ENCODE measurements around the gene PYY. TPM values are rescaled to one million over a fixed set of nuclear protein-coding genes. Genes with fewer than 3 reads are reported as not detected.

The PYY gene
- total RNA-seq, 1 experiment from 2014 or later: 2.0 TPM

DNA sequence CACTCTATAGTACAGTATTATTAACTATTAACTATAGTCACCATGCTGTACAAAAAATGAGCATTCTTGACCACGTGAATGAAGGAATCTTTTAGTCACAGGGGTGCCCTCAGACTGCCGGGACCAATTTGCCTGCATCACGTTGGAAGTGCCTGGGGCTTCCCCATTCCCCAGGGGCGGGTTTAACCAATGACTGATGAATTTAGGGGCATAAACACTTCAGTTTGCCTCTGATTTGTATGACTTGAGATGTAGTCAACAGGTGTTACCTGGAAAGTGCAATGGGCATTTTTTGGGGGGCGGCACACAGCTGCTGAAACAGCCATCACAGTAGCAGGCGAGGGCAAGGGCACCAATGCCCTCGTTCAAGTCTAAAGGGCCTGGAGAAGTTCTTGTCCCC lies 8.7 kb upstream of the PYY start:
- Mint-ChIP-seq H3K27me3 (ENCODE audit: low read depth) (peaks cover 15% of the 10 kb centered on the region), H3K36me3 (ENCODE audit: insufficient read depth in 1 of 3, low read depth in 3 of 3) (no peaks in the 10 kb centered on the region), H3K4me1 (no peaks in the 10 kb centered on the region), H3K27ac (no peak overlapping the region), H3K4me3 (no peak overlapping the region), H3K9me3 (no peaks in the 10 kb centered on the region; a peak in 1 of 5 replicates)
- TF ChIP-seq, protein P1, sequence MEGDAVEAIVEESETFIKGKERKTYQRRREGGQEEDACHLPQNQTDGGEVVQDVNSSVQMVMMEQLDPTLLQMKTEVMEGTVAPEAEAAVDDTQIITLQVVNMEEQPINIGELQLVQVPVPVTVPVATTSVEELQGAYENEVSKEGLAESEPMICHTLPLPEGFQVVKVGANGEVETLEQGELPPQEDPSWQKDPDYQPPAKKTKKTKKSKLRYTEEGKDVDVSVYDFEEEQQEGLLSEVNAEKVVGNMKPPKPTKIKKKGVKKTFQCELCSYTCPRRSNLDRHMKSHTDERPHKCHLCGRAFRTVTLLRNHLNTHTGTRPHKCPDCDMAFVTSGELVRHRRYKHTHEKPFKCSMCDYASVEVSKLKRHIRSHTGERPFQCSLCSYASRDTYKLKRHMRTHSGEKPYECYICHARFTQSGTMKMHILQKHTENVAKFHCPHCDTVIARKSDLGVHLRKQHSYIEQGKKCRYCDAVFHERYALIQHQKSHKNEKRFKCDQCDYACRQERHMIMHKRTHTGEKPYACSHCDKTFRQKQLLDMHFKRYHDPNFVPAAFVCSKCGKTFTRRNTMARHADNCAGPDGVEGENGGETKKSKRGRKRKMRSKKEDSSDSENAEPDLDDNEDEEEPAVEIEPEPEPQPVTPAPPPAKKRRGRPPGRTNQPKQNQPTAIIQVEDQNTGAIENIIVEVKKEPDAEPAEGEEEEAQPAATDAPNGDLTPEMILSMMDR (conservative IDR thresholded peaks at IDR 0.05): no peak
- H3K4me1 ChIP-seq (ENCODE audit: insufficient read depth, low read length): no peaks in the 10 kb centered on the region
- no peak overlapping the region for H2BK5ac ChIP-seq (ENCODE audit: insufficient read length, low read length)
- no peaks in the 10 kb centered on the region for H3K79me2 ChIP-seq (ENCODE audit: insufficient read depth, low read length)
- H3K14ac ChIP-seq (ENCODE audit: insufficient read depth, low read length): no peak overlapping the region
- H3K4ac ChIP-seq (ENCODE audit: low read depth, low read length): no peak overlapping the region
- H3T11ph ChIP-seq (ENCODE audit: low read length): no peak overlapping the region
- H3K4me2 ChIP-seq (ENCODE audit: insufficient read depth, insufficient read length, low read length): no peak overlapping the region
- H2BK12ac ChIP-seq (ENCODE audit: insufficient read length, low read depth, low read length): no peak overlapping the region
- H3K79me1 ChIP-seq (ENCODE audit: insufficient read depth, low read depth, low read length, poor library complexity, severe bottlenecking): no peaks in the 10 kb centered on the region
- WGBS (ENCODE audit: extremely low coverage, insufficient read length, low lambda C conversion rate): no CpG with 5 or more reads among the region's 7 CpGs
- no peak overlapping the region for H3K23ac ChIP-seq (ENCODE audit: insufficient read length, low read depth, low read length)
- H4K8ac ChIP-seq (replicated peaks; ENCODE audit: insufficient read length, low read depth, low read length): no peak overlapping the region
- no peak overlapping the region for H4K91ac ChIP-seq (ENCODE audit: insufficient read length, low read depth, low read length)
- H2AFZ ChIP-seq (ENCODE audit: low read length): no peak overlapping the region
- H2BK15ac ChIP-seq (ENCODE audit: low read depth, low read length): no peak overlapping the region
- H3K18ac ChIP-seq (ENCODE audit: insufficient read length, low read depth, low read length): no peak overlapping the region
- no peak overlapping the region for H2AK5ac ChIP-seq (ENCODE audit: insufficient read length, low read length)
- H3K27ac ChIP-seq (ENCODE audit: insufficient read length, low read depth, low read length): no peak overlapping the region
- no peak overlapping the region for H3K56ac ChIP-seq (ENCODE audit: insufficient read length, low read depth, low read length)
- no peaks in the 10 kb centered on the region for H3K9me3 ChIP-seq (ENCODE audit: control insufficient read depth, low read depth, low read length)
- H4K20me1 ChIP-seq (ENCODE audit: control insufficient read depth, insufficient read depth, insufficient read length): no peaks in the 10 kb centered on the region
- DNase-seq: no peak
- no peak overlapping the region for H4K5ac ChIP-seq (ENCODE audit: insufficient read length, low read depth, low read length)
- no peak overlapping the region for H3K9ac ChIP-seq (ENCODE audit: extremely low read depth, insufficient read length, low read length)
- no peak overlapping the region for H2BK120ac ChIP-seq (ENCODE audit: low read depth, low read length, poor library complexity, severe bottlenecking)
- no peaks in the 10 kb centered on the region for H3K27me3 ChIP-seq (ENCODE audit: insufficient read depth, low read length)
- no peak overlapping the region for H2BK20ac ChIP-seq (ENCODE audit: low read depth, low read length, poor library complexity, severe bottlenecking)
- H3K23me2 ChIP-seq (ENCODE audit: insufficient read length, low read depth, low read length, poor library complexity, severe bottlenecking): no peaks in the 10 kb centered on the region

Measured in H9 (cell line).